Right atrium auricular region (tissue), 2 donors: ENCODE data around the gene SUGP2. TPM values are rescaled to one million over a fixed set of nuclear protein-coding genes. Genes with fewer than 3 reads are reported as not detected.

Experiments
- DNase-seq: peaks from one replicate; pipeline ENCODE4 v3.0.0-alpha.2; 2019; ENCODE audit warnings: low spot score
- H3K27ac ChIP-seq, 2 donors: fragments of 200-600 bp; sonication (generic); 1 replicate in 1 of 2; 2 replicates in 1 of 2; pipeline ENCODE4 v1.5.1; 2016 to 2019
- H3K27me3 ChIP-seq, 2 donors: fragments of 200-600 bp; sonication (generic); one replicate each; pipeline versions ENCODE4 v1.5.1 to v1.6.0; 2017 to 2019
- H3K36me3 ChIP-seq: fragments of 200-600 bp; sonication (generic); one replicate; pipeline ENCODE4 v1.5.1; 2016
- H3K4me1 ChIP-seq, 2 donors: fragments of 200-600 bp; sonication (generic); one replicate each; pipeline versions ENCODE4 v1.5.1 to v1.6.0; 2017 to 2019
- H3K4me3 ChIP-seq, 2 donors: fragments of 200-600 bp; sonication (generic); 1 replicate in 1 of 2; 2 replicates in 1 of 2; pipeline ENCODE4 v1.5.1; 2017 to 2019; ENCODE audit warnings: mild to moderate bottlenecking in 1 of 2, moderate library complexity in 1 of 2
- H3K9me3 ChIP-seq, 2 donors: fragments of 200-600 bp; sonication (generic); one replicate each; pipeline ENCODE4 v1.5.1; 2019
- CTCF ChIP-seq, 2 donors: fragments of 200-600 bp; sonication (generic); IDR thresholded peaks; one replicate each; pipeline ENCODE4 v1.5.1; 2019; ENCODE audit warnings: antibody characterized with exemption in 2 of 2
- total RNA-seq, 2 donors: library from RNA; depleted of rRNA; stranded (reverse); fragments of >200 nt; gene quantifications; one replicate each; pipeline ENCODE4 v1.1.0, GENCODE V29; 2016

The SUGP2 gene
- total RNA-seq, 2 donors from 2014 or later = 25.4 to 36.1 TPM

GRCh38 chr19:19050104-19050503, 16.8 kb upstream of the SUGP2 start:
- TF ChIP-seq CTCF (IDR thresholded peaks at IDR 0.05) = no peak

GRCh38 chr19:19049406-19049805, 16.1 kb upstream of the SUGP2 start:
- H3K27me3 ChIP-seq = no peaks in the 10 kb centered on the region
- no peak for DNase-seq
- no peak overlapping the region for H3K4me3 ChIP-seq
- no peak for TF ChIP-seq CTCF (IDR thresholded peaks at IDR 0.05)
- peaks cover 30% of the 10 kb centered on the region for H3K36me3 ChIP-seq
- no peak overlapping the region for H3K27ac ChIP-seq
- H3K9me3 ChIP-seq = no peaks in the 10 kb centered on the region
- no peaks in the 10 kb centered on the region for H3K4me1 ChIP-seq

More at GRCh38 chr19:19050104-19050503, 16.8 kb upstream of the SUGP2 start:
- Histone ChIP-seq H3K4me3 (no peak overlapping the region), H3K9me3 (no peaks in the 10 kb centered on the region), H3K27ac (no peak overlapping the region), H3K27me3 (no peaks in the 10 kb centered on the region), H3K4me1 (no peaks in the 10 kb centered on the region), H3K36me3 (peaks cover 33% of the 10 kb centered on the region)
- no peak for DNase-seq

GRCh38 chr19:19043881-19044280, 10.6 kb upstream of the SUGP2 start:
- no peaks in the 10 kb centered on the region for H3K9me3 ChIP-seq
- H3K36me3 ChIP-seq = peaks cover 16% of the 10 kb centered on the region
- TF ChIP-seq CTCF (IDR thresholded peaks at IDR 0.05) = no peak
- DNase-seq = no peak
- no peak overlapping the region for H3K4me3 ChIP-seq
- no peaks in the 10 kb centered on the region for H3K27me3 ChIP-seq
- H3K27ac ChIP-seq = no peak overlapping the region
- H3K4me1 ChIP-seq = peaks cover 0 to 6% of the 10 kb centered on the region in 2 donors

- Histone ChIP-seq H3K27me3 (no peaks in the 10 kb centered on the region), H3K4me3 (no peak overlapping the region), H3K27ac (no peak overlapping the region), H3K9me3 (no peaks in the 10 kb centered on the region), H3K4me1 (peaks cover 0 to 6% of the 10 kb centered on the region in 2 donors), H3K36me3 (peaks cover 16% of the 10 kb centered on the region)
- no peak for DNase-seq
- no peak for TF ChIP-seq CTCF (IDR thresholded peaks at IDR 0.05)
These were observed 10.2 kb upstream of the SUGP2 start for GRCh38 chr19:19043481-19043880.

GRCh38 chr19:19042732-19043280, 9.5 kb upstream of the SUGP2 start:
- Histone ChIP-seq H3K36me3 (peaks cover 16% of the 10 kb centered on the region), H3K4me3 (no peak overlapping the region), H3K27me3 (no peaks in the 10 kb centered on the region), H3K4me1 (peaks cover 0 to 6% of the 10 kb centered on the region in 2 donors), H3K9me3 (no peaks in the 10 kb centered on the region), H3K27ac (no peak overlapping the region)
- no peak for DNase-seq
- TF ChIP-seq CTCF (IDR thresholded peaks at IDR 0.05) = no peak

GRCh38 chr19:19040417-19040816, 7.1 kb upstream of the SUGP2 start:
- TF ChIP-seq CTCF (IDR thresholded peaks at IDR 0.05) = no peak
- no peak overlapping the region for H3K27ac ChIP-seq

More at GRCh38 chr19:19040417-19040816, 7.1 kb upstream of the SUGP2 start:
- no peak overlapping the region for H3K4me3 ChIP-seq
- no peaks in the 10 kb centered on the region for H3K27me3 ChIP-seq
- peak; percentile 81 for DNase-seq
- H3K9me3 ChIP-seq = no peaks in the 10 kb centered on the region
- H3K4me1 ChIP-seq = peaks cover 0 to 6% of the 10 kb centered on the region in 2 donors
- peaks cover 16% of the 10 kb centered on the region for H3K36me3 ChIP-seq
